GM19467 (cell line): ENCODE measurements around the gene MBD3.
A peak's percentile ranks its signal among the peaks of the same experiment; 100 is the strongest.

Experiments used
- ATAC-seq: cut with Tn5 transposase; IDR thresholded peaks from one replicate; pipeline ENCODE4 v1.9.1; 2021; ENCODE audit warnings: mild to moderate bottlenecking, moderate library complexity; ENCODE audit not compliant: unreplicated experiment

MBD3 gene

GRCh38 chr19:1601613-1602064 lies 9.0 kb upstream of the MBD3 start:
- ATAC-seq = no peak

GRCh38 chr19:1599460-1599846 lies 6.8 kb upstream of the MBD3 start:
- no peak for ATAC-seq

- no peak for ATAC-seq
Measured at GRCh38 chr19:1598777-1599459, 6.3 kb upstream of the MBD3 start.

GRCh38 chr19:1593501-1593772 lies 772 bp upstream of the MBD3 start:
- no peak for ATAC-seq

GRCh38 chr19:1592024-1592754 lies 476 bp downstream of the MBD3 start:
- peak; percentile 53 for ATAC-seq

- ATAC-seq = no peak
Measured at GRCh38 chr19:1591421-1592023, 1.1 kb downstream of the MBD3 start.

GRCh38 chr19:1590641-1591397 lies 1.8 kb downstream of the MBD3 start:
- ATAC-seq = no peak

- ATAC-seq = no peak
Measured at GRCh38 chr19:1587872-1588271, 4.8 kb downstream of the MBD3 start.

- ATAC-seq = no peak
Measured at GRCh38 chr19:1585243-1585580, 7.5 kb downstream of the MBD3 start.

- ATAC-seq = no peak
Measured at GRCh38 chr19:1584500-1585242, 8.0 kb downstream of the MBD3 start.

- no peak for ATAC-seq
Measured at GRCh38 chr19:1582201-1582600, 10.5 kb downstream of the MBD3 start.

GRCh38 chr19:1580957-1581356 lies 11.7 kb downstream of the MBD3 start:
- no peak for ATAC-seq

GRCh38 chr19:1580382-1580781 lies 12.3 kb downstream of the MBD3 start:
- ATAC-seq = no peak

GRCh38 chr19:1579222-1579621 lies 13.4 kb downstream of the MBD3 start:
- no peak for ATAC-seq

GRCh38 chr19:1577929-1578618 lies 14.6 kb downstream of the MBD3 start:
- no peak for ATAC-seq

- ATAC-seq = no peak
Measured at GRCh38 chr19:1577090-1577928, 15.4 kb downstream of the MBD3 start.

- no peak for ATAC-seq
Measured at GRCh38 chr19:1576242-1577089, 16.2 kb downstream of the MBD3 start.

- no peak for ATAC-seq
Measured at GRCh38 chr19:1575323-1576241, 17.1 kb downstream of the MBD3 start.
